Measurements from ENCODE around the gene MFSD6L.

Gene MFSD6L

DNA sequence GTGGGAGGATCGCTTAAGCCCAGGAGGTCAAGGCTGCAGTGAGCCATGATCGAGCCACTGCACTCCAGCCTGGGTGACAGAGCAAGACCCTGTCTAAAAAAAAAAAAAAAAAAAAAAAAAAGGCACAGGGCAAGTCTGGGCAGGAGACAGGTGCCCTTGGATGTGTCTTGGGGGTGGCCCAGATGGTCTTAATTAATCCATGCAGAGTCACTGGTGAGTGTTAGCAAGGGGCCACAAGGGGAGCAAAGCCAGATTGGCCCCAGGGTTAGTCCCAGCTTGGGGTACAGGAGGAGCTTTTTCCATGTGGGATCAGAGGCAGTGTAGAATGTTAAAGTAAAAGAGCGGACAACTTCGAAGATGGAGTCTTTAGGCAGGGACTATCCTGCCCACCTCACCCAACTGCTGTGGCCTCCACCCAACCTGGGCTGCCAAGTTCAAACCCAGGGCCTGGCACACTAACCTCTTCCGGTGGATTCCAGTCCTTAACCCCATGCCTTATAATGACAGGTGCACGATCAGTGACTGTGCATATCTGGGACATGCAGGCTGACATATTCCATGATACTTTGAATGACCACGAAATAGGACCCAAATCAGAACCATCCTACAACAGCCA is 32.2 kb upstream of the MFSD6L start:
- Histone ChIP-seq H3K79me2 (no peaks in the 10 kb centered on the region), H3K4me2 (ENCODE audit: low read length) (no peak overlapping the region), H3K4me1 (no peaks in the 10 kb centered on the region), H3K9ac (no peak overlapping the region), H3K27ac (no peak overlapping the region), H3K4me3 (ENCODE audit: low read depth, low read length) (no peak overlapping the region), H3K27me3 (ENCODE audit: control insufficient read depth, insufficient read depth, low read length) (no peaks in the 10 kb centered on the region), H2AFZ (no peak overlapping the region), H3K36me3 (ENCODE audit: control insufficient read depth, insufficient read depth, low read length) (no peaks in the 10 kb centered on the region), H3K9me3 (ENCODE audit: control insufficient read depth, low read length) (no peaks in the 10 kb centered on the region)
- TF ChIP-seq, protein P1, sequence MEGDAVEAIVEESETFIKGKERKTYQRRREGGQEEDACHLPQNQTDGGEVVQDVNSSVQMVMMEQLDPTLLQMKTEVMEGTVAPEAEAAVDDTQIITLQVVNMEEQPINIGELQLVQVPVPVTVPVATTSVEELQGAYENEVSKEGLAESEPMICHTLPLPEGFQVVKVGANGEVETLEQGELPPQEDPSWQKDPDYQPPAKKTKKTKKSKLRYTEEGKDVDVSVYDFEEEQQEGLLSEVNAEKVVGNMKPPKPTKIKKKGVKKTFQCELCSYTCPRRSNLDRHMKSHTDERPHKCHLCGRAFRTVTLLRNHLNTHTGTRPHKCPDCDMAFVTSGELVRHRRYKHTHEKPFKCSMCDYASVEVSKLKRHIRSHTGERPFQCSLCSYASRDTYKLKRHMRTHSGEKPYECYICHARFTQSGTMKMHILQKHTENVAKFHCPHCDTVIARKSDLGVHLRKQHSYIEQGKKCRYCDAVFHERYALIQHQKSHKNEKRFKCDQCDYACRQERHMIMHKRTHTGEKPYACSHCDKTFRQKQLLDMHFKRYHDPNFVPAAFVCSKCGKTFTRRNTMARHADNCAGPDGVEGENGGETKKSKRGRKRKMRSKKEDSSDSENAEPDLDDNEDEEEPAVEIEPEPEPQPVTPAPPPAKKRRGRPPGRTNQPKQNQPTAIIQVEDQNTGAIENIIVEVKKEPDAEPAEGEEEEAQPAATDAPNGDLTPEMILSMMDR (IDR thresholded peaks at IDR 0.05): no peak

DNA sequence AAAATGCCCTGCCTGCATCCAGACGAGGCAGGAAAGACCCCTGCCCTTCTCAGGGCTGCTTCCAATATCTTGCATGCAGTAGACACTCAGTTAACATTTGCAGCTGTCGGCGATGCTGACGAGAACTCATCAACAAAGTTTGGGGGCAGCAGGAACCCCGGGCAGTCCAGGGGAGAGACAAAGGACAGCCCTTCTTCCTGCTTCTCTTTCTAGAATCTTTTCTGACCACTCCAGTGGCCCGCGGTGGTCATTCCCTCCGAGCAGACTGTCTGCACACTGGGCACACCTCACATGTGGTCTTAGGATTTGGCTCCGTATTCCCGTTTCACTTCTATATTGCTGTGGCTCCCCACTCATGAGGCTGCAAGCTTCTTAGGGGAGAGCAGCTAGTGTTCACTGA is 31.0 kb upstream of the MFSD6L start:
- TF ChIP-seq, protein P1 (IDR thresholded peaks at IDR 0.05): no peak
- Histone ChIP-seq H3K4me3 (ENCODE audit: low read depth, low read length) (no peak overlapping the region), H3K36me3 (ENCODE audit: control insufficient read depth, insufficient read depth, low read length) (no peaks in the 10 kb centered on the region), H3K9me3 (ENCODE audit: control insufficient read depth, low read length) (no peaks in the 10 kb centered on the region), H3K4me2 (ENCODE audit: low read length) (no peak overlapping the region), H3K79me2 (no peaks in the 10 kb centered on the region), H3K27me3 (ENCODE audit: control insufficient read depth, insufficient read depth, low read length) (no peaks in the 10 kb centered on the region), H2AFZ (no peak overlapping the region), H3K9ac (no peak overlapping the region), H3K4me1 (no peaks in the 10 kb centered on the region), H3K27ac (no peak overlapping the region)

DNA sequence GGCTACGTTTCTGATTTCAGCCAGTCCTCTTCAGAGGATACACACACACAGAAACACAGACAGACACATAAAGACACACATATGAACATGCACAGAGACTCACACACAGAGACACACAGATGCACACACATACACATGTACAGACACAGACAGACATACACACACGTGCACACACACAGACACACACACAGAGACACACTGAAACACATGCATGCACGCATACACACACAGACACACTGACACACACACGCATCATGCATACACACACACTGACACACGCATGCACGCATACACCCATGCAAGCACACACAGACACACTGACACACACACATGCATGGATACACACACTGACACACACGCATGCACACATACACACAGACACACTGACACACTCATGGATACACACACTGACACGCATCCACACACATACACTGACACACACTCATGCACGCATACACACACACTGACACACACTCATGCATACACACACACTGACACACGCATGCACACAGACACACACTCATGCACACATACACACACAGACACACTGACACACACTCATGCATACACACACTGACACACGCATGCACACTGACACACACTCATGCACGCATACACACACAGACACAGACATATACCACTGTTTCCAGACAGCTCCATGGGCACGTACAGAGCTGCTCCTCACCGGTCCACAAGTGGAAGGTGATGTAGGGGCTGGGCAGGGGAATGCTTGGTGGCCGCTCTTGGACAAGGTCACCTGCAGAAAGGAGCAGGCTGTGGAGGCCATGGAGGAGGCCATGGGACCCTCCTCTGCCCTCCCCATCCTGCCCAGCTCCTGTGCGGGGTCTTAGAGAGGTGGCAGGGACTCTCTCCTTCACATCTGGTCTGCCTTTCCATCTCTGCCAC is 30.1 kb upstream of the MFSD6L start:
- H3K9ac ChIP-seq: no peak overlapping the region
- TF ChIP-seq, protein P1 (IDR thresholded peaks at IDR 0.05): no peak
- no peak overlapping the region for H3K27ac ChIP-seq
- H3K36me3 ChIP-seq (ENCODE audit: control insufficient read depth, insufficient read depth, low read length): no peaks in the 10 kb centered on the region
- no peaks in the 10 kb centered on the region for H3K79me2 ChIP-seq
- no peak overlapping the region for H2AFZ ChIP-seq
- H3K27me3 ChIP-seq (ENCODE audit: control insufficient read depth, insufficient read depth, low read length): no peaks in the 10 kb centered on the region
- H3K9me3 ChIP-seq (ENCODE audit: control insufficient read depth, low read length): no peaks in the 10 kb centered on the region
- H3K4me3 ChIP-seq (ENCODE audit: low read depth, low read length): no peak overlapping the region
- no peaks in the 10 kb centered on the region for H3K4me1 ChIP-seq
- H3K4me2 ChIP-seq (ENCODE audit: low read length): no peak overlapping the region

DNA sequence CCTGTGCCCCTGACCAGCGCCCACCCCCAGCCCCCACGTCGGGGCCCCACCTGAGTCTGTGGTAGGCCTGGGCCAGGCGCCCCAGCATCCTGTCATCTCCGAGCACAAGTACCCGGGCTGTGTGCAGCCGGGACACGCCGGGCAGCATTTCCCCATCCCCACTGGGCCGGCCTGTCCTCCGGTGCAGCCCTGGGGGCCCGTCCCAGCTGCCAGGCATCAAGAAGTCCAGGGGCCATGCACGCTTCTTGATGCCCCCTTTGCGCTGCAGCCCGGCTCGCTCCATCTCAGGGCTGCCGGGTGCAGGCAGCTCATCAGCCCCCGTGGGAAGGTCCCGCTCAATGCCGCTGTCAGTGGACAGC is 29.3 kb upstream of the MFSD6L start:
- Histone ChIP-seq H3K27ac (no peak overlapping the region), H3K79me2 (no peaks in the 10 kb centered on the region), H2AFZ (no peak overlapping the region), H3K36me3 (ENCODE audit: control insufficient read depth, insufficient read depth, low read length) (no peaks in the 10 kb centered on the region), H3K9me3 (ENCODE audit: control insufficient read depth, low read length) (no peaks in the 10 kb centered on the region), H3K9ac (no peak overlapping the region), H3K27me3 (ENCODE audit: control insufficient read depth, insufficient read depth, low read length) (no peaks in the 10 kb centered on the region), H3K4me2 (ENCODE audit: low read length) (no peak overlapping the region), H3K4me1 (no peaks in the 10 kb centered on the region), H3K4me3 (ENCODE audit: low read depth, low read length) (no peak overlapping the region)
- TF ChIP-seq, protein P1 (IDR thresholded peaks at IDR 0.05): no peak
